ENCODE measurements around the gene HSBP1.

HSBP1 gene

DNA sequence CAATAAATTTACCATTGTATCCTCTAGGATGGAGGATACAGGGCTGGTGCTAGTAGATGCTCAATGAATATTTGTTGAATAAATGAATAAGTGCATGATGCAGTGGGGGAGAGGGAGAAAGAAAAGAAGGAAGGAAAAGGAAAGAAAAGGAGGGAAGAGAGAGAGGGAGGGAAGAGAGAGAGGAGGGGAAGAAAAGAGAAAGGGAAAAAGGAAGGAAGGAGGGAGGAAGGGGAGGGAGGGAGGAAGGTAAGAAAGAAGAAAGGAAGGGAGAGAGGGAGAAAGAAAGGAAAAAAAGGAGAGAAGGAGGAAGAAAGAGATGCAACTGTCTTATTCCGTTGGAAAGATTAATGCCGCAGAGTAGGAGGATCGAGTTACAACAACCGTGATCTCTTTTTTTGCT lies 30.4 kb downstream of the HSBP1 start:
- Histone ChIP-seq H3K4me2 (no peak overlapping the region), H3K27me3 (ENCODE audit: insufficient read depth, low read depth) (no peaks in the 10 kb centered on the region), H2AFZ (ENCODE audit: low read depth) (no peak overlapping the region), H3K9ac (no peak overlapping the region), H3K79me2 (ENCODE audit: insufficient read depth, low read depth) (no peaks in the 10 kb centered on the region), H3K4me1 (ENCODE audit: low read depth, poor library complexity, severe bottlenecking) (no peaks in the 10 kb centered on the region), H3K36me3 (ENCODE audit: insufficient read depth) (no peaks in the 10 kb centered on the region), H3K4me3 (IDR thresholded peaks at IDR 0.05; ENCODE audit: insufficient read depth, low read depth, low read length) (no peak overlapping the region), H4K20me1 (ENCODE audit: insufficient read depth) (no peaks in the 10 kb centered on the region), H3K27ac (no peak overlapping the region)
- TF ChIP-seq, protein P1, sequence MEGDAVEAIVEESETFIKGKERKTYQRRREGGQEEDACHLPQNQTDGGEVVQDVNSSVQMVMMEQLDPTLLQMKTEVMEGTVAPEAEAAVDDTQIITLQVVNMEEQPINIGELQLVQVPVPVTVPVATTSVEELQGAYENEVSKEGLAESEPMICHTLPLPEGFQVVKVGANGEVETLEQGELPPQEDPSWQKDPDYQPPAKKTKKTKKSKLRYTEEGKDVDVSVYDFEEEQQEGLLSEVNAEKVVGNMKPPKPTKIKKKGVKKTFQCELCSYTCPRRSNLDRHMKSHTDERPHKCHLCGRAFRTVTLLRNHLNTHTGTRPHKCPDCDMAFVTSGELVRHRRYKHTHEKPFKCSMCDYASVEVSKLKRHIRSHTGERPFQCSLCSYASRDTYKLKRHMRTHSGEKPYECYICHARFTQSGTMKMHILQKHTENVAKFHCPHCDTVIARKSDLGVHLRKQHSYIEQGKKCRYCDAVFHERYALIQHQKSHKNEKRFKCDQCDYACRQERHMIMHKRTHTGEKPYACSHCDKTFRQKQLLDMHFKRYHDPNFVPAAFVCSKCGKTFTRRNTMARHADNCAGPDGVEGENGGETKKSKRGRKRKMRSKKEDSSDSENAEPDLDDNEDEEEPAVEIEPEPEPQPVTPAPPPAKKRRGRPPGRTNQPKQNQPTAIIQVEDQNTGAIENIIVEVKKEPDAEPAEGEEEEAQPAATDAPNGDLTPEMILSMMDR (conservative IDR thresholded peaks at IDR 0.05; ENCODE audit: low read depth, low read length) = no peak

DNA sequence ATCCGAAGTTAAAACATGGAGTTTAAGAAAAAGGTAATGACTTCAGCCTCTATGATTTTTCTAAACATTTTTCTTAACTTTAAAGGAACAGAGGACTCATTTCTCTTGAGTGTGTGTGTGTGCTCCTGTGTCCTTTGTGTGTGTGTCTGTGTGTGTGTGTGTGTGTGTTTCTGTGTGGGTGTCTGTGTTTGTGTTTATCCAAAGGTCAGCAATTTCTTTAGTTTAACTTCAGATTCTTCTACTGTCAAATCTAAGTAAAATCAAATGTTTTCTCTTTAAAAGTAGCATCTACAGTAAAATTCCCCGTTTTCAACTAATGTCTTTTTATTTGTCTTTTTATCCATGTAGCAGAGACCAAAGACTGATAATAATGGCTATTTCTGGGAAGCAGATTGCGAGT lies 31.8 kb downstream of the HSBP1 start:
- Histone ChIP-seq H3K27ac (no peak overlapping the region), H3K79me2 (ENCODE audit: insufficient read depth, low read depth) (no peaks in the 10 kb centered on the region), H3K4me1 (ENCODE audit: low read depth, poor library complexity, severe bottlenecking) (no peaks in the 10 kb centered on the region), H3K4me2 (no peak overlapping the region), H3K9ac (no peak overlapping the region), H3K36me3 (ENCODE audit: insufficient read depth) (no peaks in the 10 kb centered on the region), H3K4me3 (IDR thresholded peaks at IDR 0.05; ENCODE audit: insufficient read depth, low read depth, low read length) (no peak overlapping the region), H2AFZ (ENCODE audit: low read depth) (no peak overlapping the region), H3K27me3 (ENCODE audit: insufficient read depth, low read depth) (no peaks in the 10 kb centered on the region), H4K20me1 (ENCODE audit: insufficient read depth) (no peaks in the 10 kb centered on the region)
- TF ChIP-seq, protein P1 (conservative IDR thresholded peaks at IDR 0.05; ENCODE audit: low read depth, low read length) = no peak

DNA sequence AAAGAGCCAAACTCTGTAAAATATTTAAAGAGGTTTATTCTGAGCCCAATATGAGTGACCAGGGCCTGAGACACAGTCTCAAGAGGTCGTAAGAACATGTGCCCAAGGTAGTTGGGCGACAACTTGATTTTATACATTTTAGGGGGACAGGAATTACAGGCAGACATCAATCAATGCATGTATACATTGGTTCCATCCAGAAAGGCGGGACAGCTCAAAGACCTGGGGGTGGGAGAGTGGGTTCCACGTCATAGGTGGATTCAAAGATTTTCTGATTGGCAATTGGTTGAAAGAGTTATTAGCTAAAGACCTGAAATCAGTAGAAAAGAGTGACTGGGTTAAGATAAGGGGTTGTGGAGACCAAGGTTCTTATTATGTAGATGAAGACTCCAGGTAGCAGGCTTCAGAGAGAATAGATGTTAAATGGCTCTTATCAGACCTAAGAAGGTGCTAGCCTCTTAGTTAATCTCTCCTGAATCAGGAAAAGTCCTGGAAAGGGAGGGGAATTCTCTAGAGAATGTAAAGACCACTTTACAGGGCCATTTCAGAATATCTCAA lies 32.4 kb downstream of the HSBP1 start:
- no peaks in the 10 kb centered on the region for H4K20me1 ChIP-seq (ENCODE audit: insufficient read depth)
- H3K36me3 ChIP-seq (ENCODE audit: insufficient read depth) = no peaks in the 10 kb centered on the region
- H3K4me1 ChIP-seq (ENCODE audit: low read depth, poor library complexity, severe bottlenecking) = no peaks in the 10 kb centered on the region
- no peak overlapping the region for H3K9ac ChIP-seq
- H3K27ac ChIP-seq = no peak overlapping the region
- no peaks in the 10 kb centered on the region for H3K27me3 ChIP-seq (ENCODE audit: insufficient read depth, low read depth)
- no peak overlapping the region for H3K4me3 ChIP-seq (IDR thresholded peaks at IDR 0.05; ENCODE audit: insufficient read depth, low read depth, low read length)
- no peak overlapping the region for H3K4me2 ChIP-seq
- H3K79me2 ChIP-seq (ENCODE audit: insufficient read depth, low read depth) = no peaks in the 10 kb centered on the region
- TF ChIP-seq, protein P1 (conservative IDR thresholded peaks at IDR 0.05; ENCODE audit: low read depth, low read length) = no peak
- H2AFZ ChIP-seq (ENCODE audit: low read depth) = no peak overlapping the region

DNA sequence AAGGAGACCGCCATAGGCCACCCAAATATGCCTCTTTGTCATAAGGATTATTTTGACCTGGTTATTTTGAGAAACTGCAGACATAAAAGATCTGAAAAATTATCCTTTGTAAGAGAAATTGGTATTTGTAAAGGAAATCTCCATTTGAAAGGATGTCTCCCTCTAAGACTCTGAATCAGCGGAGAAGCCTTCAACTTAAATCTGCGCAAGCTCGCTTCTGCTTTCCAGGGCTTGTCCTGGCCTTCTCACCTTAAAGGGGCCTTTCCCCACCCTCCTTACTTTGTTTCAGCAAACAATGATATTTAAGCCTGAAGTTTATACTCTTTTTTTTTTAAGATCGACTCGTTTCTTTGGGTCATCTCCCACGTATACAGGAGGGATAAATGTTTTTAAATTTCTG lies 34.5 kb downstream of the HSBP1 start:
- Histone ChIP-seq H3K27ac (no peak overlapping the region), H4K20me1 (ENCODE audit: insufficient read depth) (no peaks in the 10 kb centered on the region), H3K4me3 (IDR thresholded peaks at IDR 0.05; ENCODE audit: insufficient read depth, low read depth, low read length) (no peak overlapping the region), H3K36me3 (ENCODE audit: insufficient read depth) (no peaks in the 10 kb centered on the region), H3K4me1 (ENCODE audit: low read depth, poor library complexity, severe bottlenecking) (no peaks in the 10 kb centered on the region), H3K9ac (no peak overlapping the region), H2AFZ (ENCODE audit: low read depth) (no peak overlapping the region), H3K4me2 (no peak overlapping the region), H3K79me2 (ENCODE audit: insufficient read depth, low read depth) (no peaks in the 10 kb centered on the region), H3K27me3 (ENCODE audit: insufficient read depth, low read depth) (no peaks in the 10 kb centered on the region)
- TF ChIP-seq, protein P1 (conservative IDR thresholded peaks at IDR 0.05; ENCODE audit: low read depth, low read length) = no peak

Measured in KMS-11 (cell line).